CD4-positive, alpha-beta T cell treated with Interleukin-12 subunit alpha and Interleukin-12 subunit beta, for 1 hour (primary cell): ENCODE data around the gene CELA3B.
A peak's percentile ranks its signal among the peaks of the same experiment; 100 is the strongest.
"Not testable (repeated sequence)": the region's sequence is repeated elsewhere in the genome, so short reads cannot be mapped to it uniquely, and the experiment has no call there.

Experiments used
- DNase-seq: peaks from one replicate; pipeline ENCODE4 v3.0.0-alpha.2; 2020

The CELA3B gene, protein sequence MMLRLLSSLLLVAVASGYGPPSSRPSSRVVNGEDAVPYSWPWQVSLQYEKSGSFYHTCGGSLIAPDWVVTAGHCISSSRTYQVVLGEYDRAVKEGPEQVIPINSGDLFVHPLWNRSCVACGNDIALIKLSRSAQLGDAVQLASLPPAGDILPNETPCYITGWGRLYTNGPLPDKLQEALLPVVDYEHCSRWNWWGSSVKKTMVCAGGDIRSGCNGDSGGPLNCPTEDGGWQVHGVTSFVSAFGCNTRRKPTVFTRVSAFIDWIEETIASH

DNA sequence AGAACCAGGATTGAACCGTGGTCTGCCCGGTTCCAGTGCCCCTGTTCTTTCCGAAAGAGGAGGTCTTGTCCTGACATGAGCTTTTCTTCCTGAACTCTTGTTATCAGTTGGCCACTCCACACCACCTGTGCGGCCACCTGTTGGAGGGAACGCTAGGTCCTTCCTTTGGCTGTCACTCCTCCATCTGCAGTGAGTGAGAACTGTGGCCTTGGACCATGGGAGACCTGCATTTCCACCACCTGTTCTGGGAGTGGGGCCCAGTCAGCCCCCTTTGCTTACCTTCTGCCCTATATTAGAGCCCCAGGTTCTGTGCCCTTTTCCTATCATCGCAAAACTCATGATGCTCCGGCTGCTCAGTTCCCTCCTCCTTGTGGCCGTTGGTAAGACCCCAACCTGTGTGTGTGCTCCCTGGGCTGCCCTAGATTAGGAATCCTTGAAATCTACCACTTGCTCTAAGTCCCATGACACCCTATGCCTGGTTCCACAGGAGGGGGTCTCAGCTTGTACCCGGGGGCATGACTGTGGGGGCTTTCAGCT lies at the start of gene CELA3B:
Gene CELA3B, plus strand, starts transcription at position 320 of the 537 bp plus-strand sequence. Its CDS starts 18 bp downstream, at position 338.
- DNase-seq = not testable (repeated sequence)

DNA sequence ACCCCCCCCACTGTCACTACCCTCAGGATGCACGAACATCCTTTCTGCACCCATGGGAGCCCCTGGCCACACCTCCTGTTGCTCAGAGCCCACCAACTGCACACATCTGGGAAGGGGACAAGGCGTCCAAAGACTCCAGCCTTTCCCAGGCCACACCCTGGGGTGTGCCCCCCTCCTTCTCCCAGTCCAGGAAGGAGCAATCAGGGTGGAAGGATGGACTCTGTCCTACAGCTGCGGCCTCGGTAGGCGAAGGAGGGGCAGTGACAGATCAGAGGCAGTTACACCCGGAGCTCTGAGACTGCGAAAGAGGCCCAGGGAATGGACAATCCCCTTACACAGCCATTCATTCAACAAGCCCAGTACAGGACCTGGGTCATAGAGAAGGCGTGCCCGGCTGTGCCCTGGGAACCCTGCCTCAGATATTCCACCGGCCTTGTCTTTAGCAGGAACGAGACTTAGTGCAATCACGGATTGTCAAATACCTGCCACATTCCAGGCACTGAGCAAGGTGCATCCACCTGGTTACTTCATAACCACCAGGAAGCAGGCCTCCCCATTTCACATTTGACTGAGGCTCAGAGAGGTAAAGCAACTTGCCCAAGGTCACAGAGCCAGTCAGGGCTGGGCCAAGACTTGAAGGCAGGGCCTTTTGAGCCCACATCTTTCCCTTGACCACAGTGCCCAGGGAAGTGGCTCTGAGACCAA lies 49.1 kb upstream of the CELA3B start:
- DNase-seq = no peak

DNA sequence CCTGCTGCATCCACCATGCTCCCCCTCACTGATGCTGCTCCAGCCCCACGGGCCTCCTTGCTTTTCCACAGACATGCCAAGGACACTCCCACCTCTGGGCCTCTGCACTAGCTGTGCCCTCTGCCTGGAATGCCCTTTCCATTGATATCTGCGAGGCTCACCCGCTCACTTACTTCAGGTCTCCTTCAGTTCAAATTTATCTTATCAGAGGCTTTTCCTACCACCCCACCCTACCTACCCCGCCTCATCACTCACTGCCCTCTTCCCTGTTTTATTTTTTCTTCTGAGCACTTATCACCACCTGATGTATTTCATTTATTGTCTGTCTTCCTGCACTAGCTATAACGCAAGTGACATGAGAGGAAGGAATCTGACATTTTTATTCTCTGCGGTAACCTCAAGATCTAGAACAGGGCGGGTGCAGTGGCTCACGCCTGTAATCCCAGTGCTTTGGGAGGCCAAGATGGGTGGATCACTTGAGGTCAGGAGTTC lies 46.7 kb upstream of the CELA3B start:
- no peak for DNase-seq

DNA sequence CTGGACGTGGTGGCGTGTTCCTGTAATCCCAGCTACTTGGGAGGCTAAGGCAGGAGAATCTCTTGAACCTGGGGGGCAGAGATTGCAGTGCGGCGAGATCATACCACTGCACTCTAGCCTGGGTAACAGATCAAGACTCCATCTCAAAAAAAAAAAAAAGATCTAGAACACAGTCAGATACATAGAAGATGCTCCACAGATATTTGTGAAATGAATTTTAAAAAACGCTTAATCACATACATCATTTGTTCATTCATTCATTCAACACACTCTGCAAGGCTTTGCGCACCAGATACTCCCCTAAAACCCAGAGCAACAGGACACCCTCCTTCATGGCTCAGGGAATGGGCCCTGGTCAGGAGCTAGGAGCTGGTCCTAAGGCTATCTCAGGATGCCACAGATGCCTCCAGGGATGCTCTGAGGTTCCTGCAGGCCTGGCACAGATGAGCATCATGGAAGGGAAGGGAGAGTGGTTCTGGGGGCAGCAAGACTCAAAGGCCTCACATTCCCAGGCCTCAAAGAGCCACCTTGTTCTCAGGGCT lies 46.1 kb upstream of the CELA3B start:
- no peak for DNase-seq

DNA sequence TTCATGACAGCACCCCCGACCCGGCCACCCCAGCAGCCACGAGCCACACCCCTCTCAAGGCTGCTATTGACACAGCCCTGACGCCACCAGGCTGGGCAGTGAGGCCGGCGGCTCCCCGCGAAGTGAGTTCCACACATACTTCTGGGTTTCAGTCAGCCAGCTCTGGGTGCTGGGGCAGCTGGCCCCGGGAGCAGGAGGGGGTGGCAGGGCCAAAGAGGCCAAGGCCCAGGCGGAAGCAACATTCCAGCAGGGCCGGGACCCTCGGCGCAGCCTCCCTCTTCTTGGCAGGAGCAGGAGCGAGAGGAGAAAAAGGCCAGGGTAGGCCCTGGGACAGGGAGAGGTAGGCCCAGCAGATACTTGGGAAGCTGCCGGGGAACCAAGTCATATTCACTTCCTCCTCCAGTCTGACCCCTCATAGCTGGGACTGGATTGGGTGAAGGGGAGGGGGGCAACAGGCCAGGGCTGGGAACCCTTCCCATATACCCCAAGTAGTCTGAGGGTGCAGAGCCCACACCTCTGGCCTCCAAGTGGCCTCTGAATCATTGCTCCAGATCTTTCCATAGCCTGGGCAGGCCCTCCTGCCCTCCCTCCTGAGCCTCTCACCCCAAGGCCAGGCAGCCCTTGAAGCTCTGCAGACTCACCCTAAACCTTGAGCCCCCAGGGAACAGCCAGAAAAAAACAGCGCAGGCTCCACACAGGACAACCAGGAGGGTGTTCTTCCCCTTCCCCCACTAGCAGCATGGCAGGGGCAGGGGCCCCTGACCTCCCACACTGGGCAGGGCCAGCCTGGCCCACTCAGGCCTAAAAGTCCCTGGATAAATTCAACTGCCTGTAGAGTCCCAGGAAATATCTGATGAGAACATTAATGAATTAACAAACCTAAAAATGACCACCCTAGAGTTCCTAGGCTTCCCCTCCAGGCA lies 45.4 kb upstream of the CELA3B start:
- DNase-seq = no peak

DNA sequence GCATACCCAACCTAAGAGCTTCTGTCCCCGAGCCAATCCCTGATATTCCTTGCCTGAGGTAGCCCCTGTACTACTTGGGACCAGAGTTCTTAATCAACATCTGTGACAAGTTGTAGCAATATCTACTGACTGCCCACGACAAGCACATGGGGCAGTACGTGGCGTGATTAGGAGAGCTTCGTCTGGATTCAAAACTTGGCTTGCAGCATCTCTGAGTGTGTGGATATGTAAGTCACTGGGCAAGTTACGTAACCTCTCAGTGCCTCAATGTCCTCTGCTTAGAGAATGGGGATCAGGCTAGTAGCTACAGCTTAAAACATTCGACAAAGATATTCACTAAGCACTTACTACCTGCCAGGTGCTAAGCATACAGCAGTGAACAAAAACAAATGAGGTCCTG lies 44.7 kb upstream of the CELA3B start:
- no peak for DNase-seq

DNA sequence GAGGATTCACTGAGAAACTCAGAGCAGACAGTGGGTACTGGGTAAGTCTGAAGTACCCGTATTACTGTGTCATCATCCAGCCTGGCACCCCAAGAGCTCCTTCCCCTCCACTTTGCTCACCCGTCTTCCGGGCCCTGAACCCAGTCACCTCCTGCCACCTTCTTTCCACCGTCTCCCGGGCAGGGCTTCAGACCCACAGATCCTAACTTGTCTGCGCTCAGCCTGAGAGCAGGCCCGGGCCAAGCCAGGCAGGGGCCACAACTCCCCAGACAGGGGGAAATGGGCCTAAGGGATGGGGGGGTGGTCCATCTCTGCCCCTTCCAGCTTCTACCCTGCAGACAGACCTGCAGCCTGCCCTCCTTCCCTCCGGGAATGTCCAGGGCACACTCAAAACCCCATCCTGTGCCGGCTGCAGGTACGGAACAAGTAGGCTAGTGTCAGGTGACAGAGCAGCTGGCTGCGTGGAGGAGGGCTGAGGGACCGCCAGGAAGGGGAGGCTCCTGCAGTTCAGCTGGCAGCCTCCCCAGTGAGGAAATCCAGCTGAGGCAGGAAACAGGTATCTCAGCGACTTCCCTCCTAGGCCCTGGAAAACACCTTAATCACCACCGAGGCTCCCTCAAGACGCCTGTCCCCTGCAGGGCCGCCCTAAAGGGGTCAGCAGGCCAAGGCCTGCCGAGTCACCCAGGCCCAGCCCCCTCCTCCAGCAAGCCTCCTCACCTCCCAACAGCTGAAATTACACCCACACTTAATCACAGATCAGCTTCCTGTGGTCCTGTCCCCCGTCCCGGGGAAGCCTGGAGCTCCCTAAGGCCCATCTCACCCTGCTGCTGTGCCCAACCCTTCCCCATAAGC lies 43.2 kb upstream of the CELA3B start:
- DNase-seq = no peak

DNA sequence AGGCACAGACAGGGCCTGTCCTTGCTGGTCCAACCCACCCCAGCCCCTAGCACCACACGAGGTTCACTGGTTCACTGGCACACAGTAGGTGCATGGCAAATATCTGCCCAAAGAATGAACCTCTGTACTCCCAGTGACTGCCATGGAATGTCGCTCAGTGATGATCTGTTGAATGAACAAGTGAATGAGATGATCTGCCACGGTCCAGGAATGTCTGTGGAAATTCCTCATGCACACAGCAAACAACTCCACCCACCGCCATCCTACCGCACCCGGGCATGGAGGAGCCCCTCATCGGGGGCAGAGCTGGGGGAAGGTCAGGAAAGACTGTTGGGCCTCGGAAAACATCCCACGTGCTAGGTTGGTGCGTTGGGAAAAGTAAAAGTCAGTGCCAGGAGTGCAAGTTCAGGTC lies 41.4 kb upstream of the CELA3B start:
- DNase-seq = no peak

DNA sequence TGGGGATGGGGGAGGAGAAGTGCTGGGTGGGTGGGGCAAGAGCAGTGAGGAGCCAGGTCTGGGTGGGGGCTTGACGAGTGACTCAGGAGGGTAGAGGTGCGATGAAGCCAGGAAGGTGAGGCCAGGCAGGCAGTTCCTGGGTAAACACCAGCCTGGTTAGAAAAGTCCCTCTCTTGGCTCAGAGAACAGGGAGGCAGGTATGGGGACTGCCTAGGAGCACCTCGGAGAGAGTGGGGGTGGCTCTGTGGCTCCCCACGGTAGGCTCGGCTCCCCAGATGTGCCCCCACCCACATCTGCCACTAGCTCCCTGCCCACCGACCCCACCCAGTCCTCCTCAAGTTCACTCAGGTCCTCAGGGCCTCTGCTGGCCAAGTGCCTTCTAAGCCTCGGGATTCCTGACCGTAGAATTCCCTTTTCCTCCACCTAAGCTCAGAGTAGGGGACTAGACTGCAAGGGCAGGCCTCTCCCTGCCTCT lies 40.9 kb upstream of the CELA3B start:
- DNase-seq = no peak

DNA sequence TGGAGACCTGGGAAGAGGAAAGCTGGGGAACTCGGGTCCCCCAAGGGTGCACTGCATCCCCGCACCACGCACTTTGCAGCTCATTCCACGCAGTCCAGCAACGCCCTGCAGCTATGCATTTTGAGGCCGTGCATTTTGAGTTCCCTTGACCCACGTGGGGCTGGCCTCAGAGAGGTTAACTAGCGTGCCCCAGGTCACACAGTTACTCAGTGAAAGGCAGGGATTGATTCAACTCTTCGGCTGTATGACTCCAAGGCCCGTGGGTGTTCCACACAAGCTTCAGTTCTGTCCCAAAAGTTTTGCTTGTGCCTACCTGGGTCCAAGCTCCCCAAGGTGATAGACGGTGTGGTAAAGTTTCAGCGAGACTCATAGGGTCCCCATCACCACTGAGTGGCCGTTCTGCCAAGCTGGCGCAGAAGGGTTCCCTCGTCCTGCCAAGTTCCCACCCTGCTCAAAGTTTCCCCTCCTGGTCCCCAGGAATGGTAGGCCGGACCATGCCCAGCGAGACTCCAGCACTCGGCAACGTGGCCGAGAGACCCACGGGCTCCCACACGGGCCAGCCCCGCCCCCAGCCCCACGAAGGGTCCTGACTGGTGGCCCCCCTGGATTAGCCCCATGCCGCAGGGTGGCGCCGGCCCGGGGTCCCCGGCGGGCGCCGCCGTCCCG lies 40.3 kb upstream of the CELA3B start:
- no peak for DNase-seq

DNA sequence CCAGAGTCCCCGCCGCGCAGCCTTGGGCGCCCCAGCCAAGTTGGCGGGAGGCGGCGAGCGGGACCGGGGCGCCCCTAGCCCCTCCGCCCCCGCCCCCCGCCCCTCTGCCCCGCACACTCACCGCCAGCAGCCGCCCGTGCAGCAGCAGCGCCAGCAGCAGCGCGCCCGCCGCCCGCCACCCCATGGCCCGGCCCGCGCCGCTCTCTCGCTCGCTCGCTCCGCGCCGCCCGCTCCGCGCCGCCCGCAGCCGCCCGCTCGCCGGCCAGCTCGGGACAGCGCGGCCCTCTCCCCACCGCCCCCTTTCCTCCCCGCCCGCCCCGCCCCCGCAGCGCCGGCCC lies 39.8 kb upstream of the CELA3B start, which contains the start of gene HSPG2:
Gene HSPG2, minus strand, starts transcription at position 277 of the 338 bp plus-strand sequence. Its CDS starts 93 bp downstream, at position 184.
- no peak for DNase-seq

DNA sequence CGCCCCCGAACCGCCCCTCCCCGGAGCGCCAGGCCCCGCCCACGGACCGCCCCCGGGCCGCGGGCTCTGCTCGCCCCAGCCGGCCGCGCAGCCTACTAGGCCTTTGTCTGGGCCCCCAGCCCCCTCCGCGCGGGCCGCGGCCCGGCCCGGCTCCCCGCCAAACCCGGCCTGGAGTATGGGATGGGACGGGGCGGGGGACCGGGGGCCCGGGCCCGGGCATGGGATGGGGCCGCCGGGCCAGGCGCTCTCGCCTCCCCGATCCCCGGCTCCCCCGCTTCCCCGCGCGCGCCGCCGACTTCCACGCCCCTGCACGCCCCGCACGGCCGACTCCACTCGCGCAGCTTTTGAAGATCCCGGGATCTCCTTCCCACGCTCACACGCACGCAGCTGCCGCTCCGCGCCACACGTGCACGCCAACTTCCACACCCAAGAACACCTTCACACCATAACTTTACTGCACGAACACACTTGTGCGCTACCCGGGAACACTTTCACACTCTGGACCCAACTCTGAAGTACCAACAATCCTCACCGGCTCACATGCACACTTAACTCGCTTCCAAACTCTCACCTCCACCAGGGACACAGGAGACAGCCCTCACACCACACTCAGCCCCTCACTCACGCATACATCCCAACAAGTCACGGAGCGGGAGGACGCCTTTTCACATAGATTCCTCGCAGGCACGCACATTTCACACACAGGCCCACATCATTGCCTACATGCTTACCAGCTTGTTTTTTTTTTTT lies 39.3 kb upstream of the CELA3B start:
- DNase-seq = peak; percentile 64

DNA sequence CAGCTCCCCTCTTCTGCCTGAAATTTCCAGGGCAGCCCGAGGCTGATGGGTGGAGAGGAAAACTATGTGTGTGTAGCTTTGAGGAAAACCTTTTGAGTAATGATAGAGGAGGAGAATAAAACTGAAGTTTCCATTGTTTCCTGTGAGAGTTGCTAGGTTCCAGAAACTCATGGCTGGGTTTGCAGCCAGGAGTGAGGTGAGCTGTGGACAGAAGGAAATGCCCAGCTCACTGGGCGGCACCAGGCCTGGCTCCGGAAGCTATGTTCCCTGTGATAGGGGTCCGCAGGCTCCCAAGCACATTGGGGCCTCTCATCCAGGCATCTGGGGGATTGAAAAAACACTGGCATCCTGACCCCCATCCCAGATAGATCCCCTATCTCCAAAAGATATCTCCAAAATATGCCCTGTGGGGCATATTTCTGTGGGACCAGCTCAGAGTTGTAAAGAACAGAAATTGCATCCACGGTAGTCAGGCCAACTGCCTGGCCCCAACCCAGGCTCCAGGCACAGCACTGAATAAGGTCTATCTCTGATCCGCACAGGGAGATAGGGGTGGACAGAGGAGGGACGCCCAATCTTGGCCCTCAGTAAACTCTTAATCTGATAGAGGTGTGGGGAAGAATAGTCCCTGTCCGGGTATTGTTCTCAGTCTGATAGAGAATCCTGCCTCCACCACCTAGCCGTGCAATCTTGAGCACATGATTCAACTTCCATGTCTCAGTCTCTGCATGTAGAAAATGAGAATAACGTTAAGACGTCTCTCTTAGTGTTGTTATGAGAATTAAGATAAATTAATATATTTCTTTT lies 37.9 kb upstream of the CELA3B start:
- DNase-seq = no peak

DNA sequence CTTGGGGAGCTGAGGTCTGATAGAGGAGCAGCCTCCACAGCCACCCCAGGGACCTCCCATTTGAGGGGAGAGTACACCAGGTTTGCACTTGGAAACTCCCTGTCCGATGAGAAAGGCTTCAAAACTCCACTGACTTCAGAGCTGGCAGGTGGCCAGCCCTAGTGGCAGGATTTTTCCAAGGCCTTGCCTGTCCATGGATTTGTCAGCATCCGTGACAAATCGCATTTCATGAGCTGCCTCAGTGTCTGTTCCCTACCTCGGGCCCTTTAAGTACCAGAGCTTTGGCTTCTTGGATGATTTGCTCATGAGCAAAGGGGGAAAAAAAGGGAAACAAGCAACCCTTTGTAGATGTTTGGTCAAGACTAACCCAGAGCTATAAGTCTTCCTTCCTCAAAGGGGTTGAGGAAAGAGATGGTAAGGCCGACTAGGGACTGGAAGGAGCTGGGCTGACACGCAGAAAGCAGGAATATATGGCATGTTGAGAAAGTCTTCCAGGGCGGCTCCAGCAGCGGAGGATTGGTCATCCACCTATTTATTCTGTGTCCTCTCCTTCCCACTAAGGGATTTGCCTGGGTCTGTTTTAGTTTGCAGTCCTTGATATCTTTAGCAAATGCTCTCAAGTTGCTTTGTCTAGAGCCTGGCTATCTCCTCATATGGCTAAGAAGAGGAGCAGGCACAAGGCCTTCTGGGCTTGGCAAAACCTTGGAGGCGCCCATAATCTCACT lies 37.0 kb upstream of the CELA3B start:
- DNase-seq = no peak

DNA sequence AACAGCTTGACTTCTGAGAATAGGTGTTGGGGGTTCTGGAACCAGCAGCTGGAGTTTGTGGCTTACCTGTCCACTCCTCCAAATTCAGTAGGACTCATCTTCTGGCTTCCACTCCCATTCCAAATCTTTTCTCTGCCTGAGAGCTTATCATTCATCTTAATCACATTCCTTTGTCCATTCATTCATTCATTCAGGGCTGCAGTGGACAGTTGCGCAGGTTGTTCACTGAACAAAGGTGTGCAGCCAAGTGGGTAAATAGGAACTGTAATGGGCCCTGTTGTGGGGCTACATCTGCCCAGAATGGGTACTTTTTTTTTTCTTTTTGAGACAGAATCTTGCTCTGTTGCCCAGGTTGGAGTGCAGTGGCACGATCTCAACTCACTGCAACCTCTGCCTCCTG lies 36.3 kb upstream of the CELA3B start:
- DNase-seq = no peak

DNA sequence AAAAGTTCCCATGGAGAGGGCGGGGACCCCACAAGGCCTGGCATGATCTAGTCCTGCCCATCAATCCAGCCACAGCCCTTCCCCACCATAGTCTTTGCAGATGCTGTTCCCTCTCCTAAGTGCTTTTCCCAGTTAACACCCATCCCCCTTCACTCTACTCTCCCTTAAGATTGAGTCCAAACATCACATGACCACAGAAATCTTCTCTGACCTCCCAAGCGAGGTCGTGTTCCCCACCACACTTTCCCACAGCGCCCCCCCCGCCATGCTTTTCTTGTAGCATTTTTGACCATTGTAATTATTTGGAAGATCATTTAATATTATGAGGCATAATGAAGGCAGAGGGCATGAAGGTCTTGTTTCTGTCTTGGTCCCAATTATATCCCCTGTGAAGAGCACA lies 35.5 kb upstream of the CELA3B start:
- DNase-seq = no peak

DNA sequence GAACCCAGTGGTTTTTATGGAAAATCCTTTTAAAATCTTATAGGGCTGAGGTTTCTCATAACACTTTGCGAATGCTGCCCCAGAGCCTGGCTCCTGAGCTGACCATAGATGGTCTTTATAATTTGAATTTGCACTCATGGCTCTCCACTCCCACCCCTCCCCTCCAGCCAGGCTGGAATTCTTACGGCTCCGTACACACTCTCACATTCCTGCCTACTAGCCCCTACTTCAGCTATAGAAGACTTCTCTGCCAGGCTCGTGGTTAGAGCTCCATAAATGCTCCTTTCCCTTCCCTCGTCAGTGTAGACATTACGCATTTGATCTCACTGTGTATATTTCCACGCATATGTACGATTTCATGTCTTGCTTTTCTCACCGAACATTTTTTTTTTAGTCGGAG lies 34.4 kb upstream of the CELA3B start:
- no peak for DNase-seq

DNA sequence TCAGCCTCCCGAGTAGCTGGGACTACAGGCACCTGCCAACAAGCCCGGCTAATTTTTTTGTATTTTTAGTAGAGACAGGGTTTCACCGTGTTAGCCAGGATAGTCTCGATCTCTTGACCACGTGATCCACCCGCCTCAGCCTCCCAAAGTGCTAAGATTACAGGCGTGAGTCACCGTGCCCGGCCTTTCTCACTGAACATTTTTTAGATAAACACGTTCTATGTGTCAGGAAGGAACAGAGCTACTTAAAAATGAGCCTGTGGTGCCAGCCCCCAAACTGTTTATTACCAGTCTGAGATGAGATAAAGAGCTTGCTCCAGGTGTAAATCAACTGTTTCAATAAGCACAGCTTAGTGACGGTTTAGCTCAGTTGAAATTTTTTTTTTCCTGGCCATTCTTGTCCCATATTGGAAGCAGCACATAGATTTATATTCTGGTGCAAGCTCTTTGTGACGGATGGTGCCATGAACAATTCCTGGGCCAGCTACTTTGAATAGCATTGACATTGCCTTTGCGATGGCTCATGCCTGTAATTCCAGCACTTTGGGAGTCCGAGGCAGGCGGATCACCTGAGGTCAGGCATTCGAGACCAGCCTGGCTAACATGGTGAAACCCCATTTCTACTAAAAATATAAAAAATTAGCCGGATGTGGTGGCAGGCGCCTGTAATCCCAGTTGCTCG lies 33.7 kb upstream of the CELA3B start:
- not testable (repeated sequence) for DNase-seq
